ENCODE data around the gene SRGAP1.

Gene SRGAP1

DNA sequence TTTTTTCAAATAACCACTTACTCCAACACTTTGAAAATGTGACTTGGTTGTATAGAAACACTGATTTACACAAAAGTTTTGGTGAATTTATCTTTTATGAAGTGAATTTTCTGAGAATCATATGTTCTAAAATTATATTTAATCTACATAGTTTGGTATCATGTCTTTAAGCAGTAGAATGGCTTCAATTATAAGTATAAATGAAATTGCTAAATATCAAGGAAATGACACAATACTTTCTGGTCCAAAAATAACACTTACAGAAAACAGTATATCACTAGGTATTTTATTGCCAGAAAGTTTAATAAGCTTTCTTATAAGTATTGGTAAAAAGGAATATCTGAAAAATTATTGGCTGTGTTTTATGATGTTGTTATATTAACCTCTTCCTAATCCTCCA, 90.9 kb downstream of the SRGAP1 start:
- H3K27ac Mint-ChIP-seq, result no peak overlapping the region
- no peaks in the 10 kb centered on the region for H3K9me3 Mint-ChIP-seq
- ATAC-seq (replicated peaks), result no peak
- peaks cover 0 to 4% of the 10 kb centered on the region in 2 donors for H3K27me3 Mint-ChIP-seq
- H3K36me3 Mint-ChIP-seq, result no peaks in the 10 kb centered on the region
- no peak overlapping the region for H3K4me3 Mint-ChIP-seq
- H3K4me1 Mint-ChIP-seq, result no peaks in the 10 kb centered on the region
- no peak for DNase-seq

DNA sequence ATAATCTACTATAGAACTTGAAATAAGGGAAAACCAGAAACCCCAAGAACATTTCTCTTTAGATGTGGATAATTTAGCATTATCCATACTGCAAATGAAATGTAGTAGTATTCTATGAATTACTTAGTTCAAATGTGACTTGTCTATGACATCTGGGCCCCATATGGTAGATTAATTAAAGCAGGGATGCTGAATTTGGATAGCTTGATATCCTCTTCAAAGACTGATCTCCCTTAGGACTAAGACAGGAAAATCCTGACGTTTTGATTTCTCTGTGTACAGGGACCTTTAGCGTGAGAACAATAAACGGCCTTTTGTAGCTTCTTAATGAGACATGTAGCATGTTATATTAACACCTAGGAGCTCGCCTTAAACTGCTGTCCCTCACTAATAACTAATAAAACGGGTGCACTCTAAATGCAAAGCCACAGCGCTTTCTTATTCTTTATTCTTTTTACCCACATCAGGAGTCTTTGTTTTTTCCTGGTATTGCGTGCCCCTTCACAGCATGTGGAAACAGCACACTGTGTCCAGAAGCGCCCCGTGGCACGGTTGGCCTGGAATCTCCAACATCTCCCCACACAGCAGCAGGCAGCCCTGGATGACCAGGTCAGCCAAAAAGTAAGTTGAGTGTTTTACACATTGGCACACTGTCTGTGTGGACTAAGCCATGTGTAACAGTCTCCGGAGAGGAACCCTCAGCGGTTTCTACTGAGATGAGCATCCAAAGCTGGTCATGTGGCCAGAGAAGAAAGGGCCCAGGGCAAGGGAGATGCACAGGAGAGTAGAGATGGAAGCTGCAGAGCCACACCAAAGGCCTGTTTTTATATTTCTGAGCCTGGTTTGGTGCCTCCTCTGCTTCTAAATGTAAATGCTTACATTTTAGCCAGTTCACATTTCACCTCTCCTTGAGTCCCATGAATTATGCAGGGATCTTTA, 93.1 kb downstream of the SRGAP1 start:
- Mint-ChIP-seq H3K4me1 (no peaks in the 10 kb centered on the region), H3K36me3 (no peaks in the 10 kb centered on the region), H3K4me3 (no peak overlapping the region), H3K27me3 (peaks cover 0 to 4% of the 10 kb centered on the region in 2 donors), H3K9me3 (no peaks in the 10 kb centered on the region), H3K27ac (no peak overlapping the region)
- no peak for ATAC-seq (replicated peaks)
- no peak for DNase-seq

DNA sequence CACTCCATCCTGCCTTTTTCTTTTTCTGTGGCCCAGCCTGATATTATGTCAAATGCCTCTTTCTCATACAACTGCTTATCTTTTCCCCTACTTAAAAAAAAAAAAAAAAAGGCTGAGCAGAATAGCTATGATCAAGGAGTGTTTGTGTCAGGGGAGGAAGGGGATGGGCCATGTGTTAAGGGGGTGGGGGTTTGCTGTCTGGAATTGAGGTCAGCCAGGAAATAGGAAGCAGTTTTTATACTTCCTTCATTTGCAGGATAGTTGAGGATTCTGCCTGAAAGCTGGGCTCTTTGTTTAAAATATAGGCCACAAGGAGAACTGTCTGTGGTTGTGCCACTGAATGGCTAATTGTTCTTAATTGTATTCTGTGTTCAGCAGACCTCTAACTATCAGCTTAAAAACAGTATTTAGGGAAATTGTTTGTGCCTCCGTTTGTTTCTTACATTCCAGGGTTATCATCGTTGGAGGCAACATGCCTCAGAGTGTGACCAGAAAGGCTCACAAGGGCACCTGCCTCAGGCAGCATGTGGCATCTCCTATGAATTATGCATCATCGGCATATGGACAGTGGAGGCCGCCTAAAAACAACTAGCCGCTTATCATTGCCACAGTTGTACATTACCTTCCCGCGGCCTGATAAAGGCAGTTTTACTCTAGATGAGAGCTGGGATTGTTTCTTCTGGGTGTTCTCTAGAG, 96.0 kb downstream of the SRGAP1 start:
- Mint-ChIP-seq H3K27me3 (no peaks in the 10 kb centered on the region), H3K36me3 (no peaks in the 10 kb centered on the region), H3K27ac (no peak overlapping the region), H3K4me3 (no peak overlapping the region), H3K9me3 (no peaks in the 10 kb centered on the region), H3K4me1 (peaks cover 0 to 3% of the 10 kb centered on the region in 2 donors)
- DNase-seq (no peak), ATAC-seq (replicated peaks) (no peak)

DNA sequence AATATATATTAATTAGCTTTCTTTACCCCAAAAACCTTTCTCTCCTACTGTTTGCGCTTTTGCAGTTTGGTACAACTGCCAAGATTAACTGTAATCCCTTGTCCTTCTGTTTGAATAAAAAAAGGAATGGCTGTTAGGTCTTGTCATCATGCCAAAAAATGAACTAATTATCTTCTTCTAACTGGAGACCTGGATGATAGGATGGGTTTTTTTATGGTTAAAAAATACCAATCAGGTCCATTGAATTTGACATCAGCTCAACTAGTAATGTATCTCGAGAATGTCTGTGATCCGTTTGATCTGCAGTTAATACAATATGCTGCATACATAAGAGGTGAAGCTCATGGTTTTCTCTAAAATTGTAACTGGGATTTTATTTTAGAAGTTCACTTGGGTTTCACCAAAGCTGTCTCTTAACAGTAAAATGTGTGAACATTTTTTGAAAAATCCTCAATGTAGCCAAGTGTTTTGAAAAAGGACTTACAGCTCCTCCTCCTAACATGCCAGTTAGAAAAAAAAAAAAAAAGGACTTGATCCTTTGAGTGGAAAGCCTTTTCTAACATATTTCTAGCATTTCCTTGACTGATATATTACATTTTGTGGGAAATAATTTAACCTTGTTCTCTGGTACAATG, 96.8 kb downstream of the SRGAP1 start:
- ATAC-seq (replicated peaks) (no peak), DNase-seq (no peak)
- no peaks in the 10 kb centered on the region for H3K9me3 Mint-ChIP-seq
- no peak overlapping the region for H3K27ac Mint-ChIP-seq
- H3K4me3 Mint-ChIP-seq, result no peak overlapping the region
- H3K27me3 Mint-ChIP-seq, result no peaks in the 10 kb centered on the region
- no peaks in the 10 kb centered on the region for H3K36me3 Mint-ChIP-seq
- peaks cover 0 to 5% of the 10 kb centered on the region in 2 donors for H3K4me1 Mint-ChIP-seq

DNA sequence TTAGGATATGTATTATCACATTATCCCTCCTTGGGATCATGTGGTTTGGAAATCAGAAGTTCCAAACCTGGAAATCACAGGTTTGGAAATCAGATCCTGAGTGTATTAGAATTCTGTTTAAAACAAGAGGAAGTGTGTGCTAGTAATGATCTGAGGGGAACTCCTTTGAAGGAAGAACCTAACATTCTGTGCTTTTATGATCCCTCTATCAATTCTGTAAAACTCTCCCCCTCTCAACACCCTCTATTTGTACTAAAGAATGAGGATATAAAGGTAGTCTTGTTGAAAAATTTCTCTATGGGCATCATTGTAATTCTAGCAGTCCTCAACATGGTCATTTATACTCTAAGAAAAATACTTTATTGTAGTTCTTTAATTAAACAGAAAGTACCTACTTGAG, 97.4 kb downstream of the SRGAP1 start:
- ATAC-seq (replicated peaks), result no peak
- Mint-ChIP-seq H3K4me3 (no peak overlapping the region), H3K27me3 (no peaks in the 10 kb centered on the region)

DNA sequence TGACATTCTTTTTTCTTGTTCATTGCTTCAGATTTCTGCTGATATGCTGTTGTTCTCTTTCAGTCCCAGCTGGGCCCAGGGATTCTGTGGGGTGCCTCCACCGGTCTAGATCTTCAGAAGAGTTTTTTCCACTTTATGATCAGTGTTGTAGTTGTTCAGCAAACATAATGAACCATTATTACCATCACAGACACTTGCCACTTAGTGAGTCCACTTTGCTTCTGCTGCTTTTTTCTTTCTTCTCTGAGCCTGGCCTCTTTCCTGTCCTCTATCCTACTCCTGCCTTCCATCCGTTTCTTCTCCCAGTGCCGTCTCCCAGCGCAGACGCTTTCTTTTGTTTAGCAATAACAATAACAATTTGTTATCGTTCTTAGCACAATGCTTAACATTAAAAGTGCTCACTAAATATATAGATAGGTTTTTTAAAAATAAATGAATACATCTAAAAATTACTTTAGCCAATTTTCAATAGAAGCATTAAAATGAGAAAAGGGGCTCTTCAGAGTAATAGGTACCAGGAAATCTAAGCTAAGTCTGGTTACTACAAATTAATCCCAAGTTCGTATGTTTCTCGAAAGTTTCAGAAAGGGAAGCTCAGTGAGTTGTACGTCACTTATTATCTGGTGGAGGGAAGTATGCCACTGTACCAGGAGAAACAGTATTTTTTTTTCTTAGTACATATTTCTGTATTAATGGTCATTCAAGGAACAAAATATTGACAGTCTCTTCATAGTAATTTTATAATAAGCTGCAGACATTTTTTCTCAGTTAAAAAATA, 98.2 kb downstream of the SRGAP1 start:
- DNase-seq (no peak), ATAC-seq (replicated peaks) (no peak)
- no peak overlapping the region for H3K27ac Mint-ChIP-seq
- no peaks in the 10 kb centered on the region for H3K36me3 Mint-ChIP-seq
- no peak overlapping the region for H3K4me3 Mint-ChIP-seq
- H3K4me1 Mint-ChIP-seq, result peaks cover 0 to 5% of the 10 kb centered on the region in 2 donors
- H3K9me3 Mint-ChIP-seq, result no peaks in the 10 kb centered on the region
- H3K27me3 Mint-ChIP-seq, result no peaks in the 10 kb centered on the region

More for the DNA sequence above, 97.4 kb downstream of the SRGAP1 start:
- no peak overlapping the region for H3K27ac Mint-ChIP-seq
- DNase-seq, result no peak
- peaks cover 0 to 5% of the 10 kb centered on the region in 2 donors for H3K4me1 Mint-ChIP-seq
- no peaks in the 10 kb centered on the region for H3K36me3 Mint-ChIP-seq
- no peaks in the 10 kb centered on the region for H3K9me3 Mint-ChIP-seq

DNA sequence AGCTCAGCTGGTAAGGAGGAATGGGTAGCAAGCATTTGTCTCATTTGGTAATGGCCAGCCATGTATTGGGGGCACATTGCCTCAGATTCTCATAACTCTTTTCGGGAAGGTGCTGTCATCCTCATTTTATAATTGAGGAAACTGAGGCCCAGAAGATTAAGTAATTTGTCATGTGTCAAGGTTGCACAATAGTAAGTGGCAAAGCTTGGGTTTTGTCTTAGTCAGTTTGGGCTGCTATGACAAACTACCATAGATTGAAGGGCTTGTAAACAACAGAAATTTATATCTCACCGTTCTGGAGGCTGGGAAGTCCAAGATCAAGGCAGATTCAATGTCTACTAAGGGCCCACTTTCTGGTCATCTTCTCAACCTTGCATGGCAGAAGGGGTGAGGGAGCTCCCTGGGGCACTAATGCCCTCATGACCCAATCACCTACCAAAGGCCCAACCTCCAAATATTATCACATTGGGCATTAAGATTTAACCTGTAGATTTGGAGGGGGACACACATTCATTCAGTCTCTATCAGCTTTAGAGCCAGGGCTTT, 99.6 kb downstream of the SRGAP1 start:
- ATAC-seq (replicated peaks), result no peak
- no peak overlapping the region for H3K27ac Mint-ChIP-seq
- no peak overlapping the region for H3K4me3 Mint-ChIP-seq

DNA sequence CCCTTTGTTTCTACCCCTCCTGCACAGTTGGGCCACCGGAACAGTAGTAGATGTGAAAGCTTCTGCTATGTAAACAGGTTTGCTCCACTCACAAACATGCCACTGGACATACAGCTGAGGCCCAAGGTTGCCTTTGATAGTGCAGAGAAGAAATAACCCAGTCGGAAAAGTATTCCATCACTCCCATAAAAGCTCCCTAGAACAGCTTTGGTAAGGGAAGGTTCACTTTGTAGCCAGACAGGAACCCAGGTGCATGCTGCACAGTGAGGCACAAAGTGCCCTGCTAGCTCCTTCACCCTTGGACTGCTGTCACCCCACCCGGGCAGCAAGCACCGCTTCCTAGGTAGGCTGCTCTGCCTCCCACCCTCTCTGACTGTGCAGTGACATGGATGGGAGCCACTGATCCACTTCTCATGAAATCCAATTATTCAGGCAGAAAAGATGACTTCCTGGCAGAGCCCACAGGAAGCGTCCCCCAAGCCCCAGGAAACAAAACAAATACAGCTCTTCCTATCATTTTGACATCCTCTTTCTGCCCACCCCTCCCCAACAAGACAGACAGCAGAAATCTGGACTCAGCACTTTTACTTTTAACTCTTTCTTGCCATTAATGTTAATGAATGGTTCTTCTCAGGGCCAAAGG, 100.2 kb downstream of the SRGAP1 start:
- H3K9me3 Mint-ChIP-seq, result no peaks in the 10 kb centered on the region
- peaks cover 0 to 4% of the 10 kb centered on the region in 2 donors for H3K27me3 Mint-ChIP-seq
- H3K4me3 Mint-ChIP-seq, result no peak overlapping the region
- no peaks in the 10 kb centered on the region for H3K36me3 Mint-ChIP-seq
- H3K4me1 Mint-ChIP-seq, result peaks cover 0 to 5% of the 10 kb centered on the region in 2 donors
- no peak overlapping the region for H3K27ac Mint-ChIP-seq
- ATAC-seq (replicated peaks), result no peak
- no peak for DNase-seq

More for the DNA sequence above, 99.6 kb downstream of the SRGAP1 start:
- Mint-ChIP-seq H3K36me3 (no peaks in the 10 kb centered on the region), H3K9me3 (no peaks in the 10 kb centered on the region), H3K4me1 (peaks cover 0 to 5% of the 10 kb centered on the region in 2 donors), H3K27me3 (peaks cover 0 to 4% of the 10 kb centered on the region in 2 donors)
- no peak for DNase-seq

DNA sequence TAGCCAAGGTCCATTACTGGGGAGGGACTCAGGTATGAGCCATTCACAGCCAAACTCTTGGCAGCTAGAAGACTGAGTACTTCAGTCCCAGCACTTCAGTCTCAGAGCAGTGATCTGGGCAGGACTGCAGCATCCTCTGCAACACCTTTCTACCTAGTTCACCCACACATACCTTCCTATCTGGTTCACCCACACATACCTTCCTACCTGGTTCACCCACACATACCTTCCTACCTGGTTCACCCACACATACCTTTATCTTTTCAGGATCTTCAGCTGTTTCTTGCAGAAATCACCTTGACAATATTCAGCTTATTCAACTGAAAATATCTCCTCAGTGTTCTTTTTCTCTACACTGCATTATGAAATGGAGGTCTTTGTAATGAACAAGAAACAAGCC, 101.3 kb downstream of the SRGAP1 start:
- Mint-ChIP-seq H3K27me3 (peaks cover 0 to 4% of the 10 kb centered on the region in 2 donors), H3K36me3 (no peaks in the 10 kb centered on the region), H3K9me3 (no peaks in the 10 kb centered on the region), H3K4me1 (peaks cover 0 to 5% of the 10 kb centered on the region in 2 donors), H3K27ac (no peak overlapping the region), H3K4me3 (no peak overlapping the region)
- DNase-seq (no peak), ATAC-seq (replicated peaks) (no peak)

DNA sequence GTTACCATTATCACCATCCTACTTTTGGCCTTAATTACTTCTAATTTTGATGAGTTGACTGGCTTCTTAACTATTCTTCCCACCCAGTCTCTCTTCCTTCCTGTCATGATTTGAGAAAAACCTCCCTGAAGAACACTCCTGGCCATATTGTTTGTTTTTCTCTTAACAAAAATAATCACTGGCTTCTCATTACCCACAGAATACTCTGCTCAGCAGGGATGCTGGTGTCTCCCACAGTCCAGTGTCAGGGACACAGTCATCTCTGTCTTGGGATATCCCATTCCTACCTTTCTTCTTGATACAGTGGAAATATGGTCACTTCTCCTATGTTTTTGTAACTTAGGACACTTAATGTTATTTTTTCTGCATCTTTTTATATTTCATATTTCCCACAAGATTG, 103.7 kb downstream of the SRGAP1 start:
- Mint-ChIP-seq H3K4me1 (peaks cover 0 to 5% of the 10 kb centered on the region in 2 donors), H3K27me3 (peaks cover 0 to 4% of the 10 kb centered on the region in 2 donors), H3K36me3 (no peaks in the 10 kb centered on the region), H3K4me3 (no peak overlapping the region), H3K27ac (no peak overlapping the region), H3K9me3 (no peaks in the 10 kb centered on the region)
- DNase-seq, result no peak
- no peak for ATAC-seq (replicated peaks)

DNA sequence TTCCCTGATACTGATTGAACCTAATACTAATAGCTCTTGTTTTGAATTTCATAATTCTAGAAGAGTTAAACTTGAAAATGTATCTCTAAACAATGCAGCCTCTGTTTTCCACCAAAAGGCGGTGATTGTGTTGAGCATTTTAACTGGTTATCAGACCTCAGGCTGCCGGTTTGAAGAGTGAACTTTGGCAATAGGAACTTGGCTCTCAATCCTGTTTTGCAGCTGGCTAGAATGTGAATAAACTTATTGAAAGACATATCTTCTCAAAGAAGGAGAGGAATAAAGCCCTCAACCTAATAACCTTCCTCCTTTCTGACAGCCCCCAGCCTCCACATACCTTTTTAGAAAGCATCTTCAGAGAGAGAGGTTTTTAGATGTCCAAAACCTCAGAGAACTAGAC, 105.4 kb downstream of the SRGAP1 start:
- peaks cover 0 to 4% of the 10 kb centered on the region in 2 donors for H3K27me3 Mint-ChIP-seq
- H3K4me3 Mint-ChIP-seq, result no peak overlapping the region
- no peak overlapping the region for H3K27ac Mint-ChIP-seq
- no peaks in the 10 kb centered on the region for H3K9me3 Mint-ChIP-seq
- peaks cover 0 to 2% of the 10 kb centered on the region in 2 donors for H3K4me1 Mint-ChIP-seq
- no peak for ATAC-seq (replicated peaks)
- no peak for DNase-seq
- no peaks in the 10 kb centered on the region for H3K36me3 Mint-ChIP-seq

DNA sequence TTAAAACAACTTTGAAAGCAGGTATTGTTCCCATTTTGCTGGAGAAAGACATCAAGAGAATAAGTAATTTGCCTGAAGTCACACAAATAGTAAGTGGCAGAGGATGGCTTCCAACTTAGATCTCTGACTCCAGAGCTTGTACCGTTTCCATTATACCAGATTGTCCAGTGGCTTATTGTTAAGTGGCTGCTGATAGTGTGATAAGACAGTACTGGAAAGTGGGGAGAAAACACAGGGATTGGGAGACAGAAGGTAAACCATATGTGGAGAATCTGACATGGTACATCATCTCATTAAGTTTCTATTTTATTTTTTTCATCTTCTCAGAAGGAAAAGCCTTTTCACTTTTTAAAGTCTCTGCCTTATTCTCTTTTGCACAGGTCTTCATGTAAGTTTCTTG, 108.5 kb downstream of the SRGAP1 start:
- no peak for ATAC-seq (replicated peaks)
- H3K27ac Mint-ChIP-seq, result no peak overlapping the region
- no peaks in the 10 kb centered on the region for H3K9me3 Mint-ChIP-seq
- no peaks in the 10 kb centered on the region for H3K4me1 Mint-ChIP-seq
- no peaks in the 10 kb centered on the region for H3K36me3 Mint-ChIP-seq
- H3K4me3 Mint-ChIP-seq, result no peak overlapping the region
- peaks cover 0 to 4% of the 10 kb centered on the region in 2 donors for H3K27me3 Mint-ChIP-seq
- no peak for DNase-seq

DNA sequence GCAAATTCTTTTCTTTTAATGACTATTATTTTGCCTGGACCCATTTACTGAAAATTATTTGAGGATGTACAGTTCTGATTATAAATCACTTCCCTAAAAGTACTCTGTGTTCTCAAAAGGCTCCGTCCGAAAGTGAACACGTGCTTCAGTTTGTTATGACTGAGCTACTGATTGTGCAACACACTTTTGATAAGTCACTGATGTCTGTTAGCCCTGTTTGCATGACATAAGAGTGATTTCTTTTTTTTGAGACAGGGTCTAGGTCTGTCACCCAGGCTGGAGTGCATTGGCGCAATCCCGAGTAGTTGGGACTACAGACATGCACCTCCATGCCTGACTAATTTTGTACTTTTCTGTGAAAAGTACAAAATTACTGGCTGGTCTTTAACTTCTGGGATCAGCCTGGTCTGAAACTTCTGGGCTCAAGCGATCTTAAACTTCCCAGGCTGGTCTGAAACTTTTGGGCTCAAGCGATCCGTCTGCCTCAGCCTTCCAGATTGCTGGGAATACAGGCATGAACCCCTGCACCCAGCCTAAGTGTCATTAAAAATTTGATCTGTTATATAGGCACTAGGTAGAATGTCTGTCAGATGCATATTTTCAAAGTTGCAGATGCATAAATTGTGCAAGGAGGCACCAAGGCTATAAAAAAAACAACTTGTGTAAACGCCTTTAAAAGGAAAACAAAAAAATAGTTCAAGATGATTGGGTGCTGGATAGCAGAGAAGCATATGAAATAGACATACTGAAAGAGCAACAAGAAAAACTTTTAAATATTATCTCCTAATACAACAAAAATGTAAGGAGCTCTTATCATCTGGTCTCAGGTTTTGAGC, 111.5 kb downstream of the SRGAP1 start:
- Mint-ChIP-seq H3K4me3 (no peak overlapping the region), H3K9me3 (no peaks in the 10 kb centered on the region), H3K36me3 (no peaks in the 10 kb centered on the region), H3K27ac (no peak overlapping the region), H3K27me3 (peaks cover 0 to 9% of the 10 kb centered on the region in 2 donors), H3K4me1 (no peaks in the 10 kb centered on the region)
- peak; percentile 38 to 57 for ATAC-seq (replicated peaks)
- DNase-seq, result no peak
